HCT116 (cell line): Measurements from ENCODE around the gene PRCP. TPM values are rescaled to one million over a fixed set of nuclear protein-coding genes. Genes with fewer than 3 reads are reported as not detected.

ENCODE experiments used
- ATAC-seq: fragments of 200-7000 bp; cut with Tn5 transposase; 2 replicates; pipeline ENCODE4 v1.9.1; 2020; ENCODE audit warnings: mild to moderate bottlenecking, moderate library complexity
- BruUV-seq: library from RNA; stranded (reverse); fragments of 400-500 nt; replicated peaks from 2 replicates; lab custom pipeline; 2021; lab: Mats Ljungman, UMichigan
- CTCF ChIA-PET: fragments of 300-600 bp; sonication (Branson Sonifier 250); formaldehyde crosslinking; loops from one replicate; lab custom pipeline; 2021; ENCODE audit warnings: antibody characterized with exemption; lab: Charles Lee
- POLR2A ChIA-PET: fragments of 300-600, 350-600 bp; sonication (Branson Sonifier 250); formaldehyde crosslinking; loops from one replicate; lab custom pipeline; 2021; ENCODE audit warnings: antibody characterized with exemption; lab: Charles Lee
- RAD21 ChIA-PET, 2 experiments: fragments of 300-600 bp; sonication (Branson Sonifier 250); formaldehyde crosslinking; loops; one replicate each; lab custom pipeline; 2023; ENCODE audit warnings: low total read pairs in 2 of 2; ENCODE audit not compliant: uncharacterized antibody in 2 of 2, unreplicated experiment in 2 of 2, low non-redundant PET in 1 of 2; lab: Charles Lee
- DNase-seq: peaks from one replicate; pipeline ENCODE4 v3.0.0-alpha.2; 2010; ENCODE audit warnings: low read depth, low spot score
- H2AFZ ChIP-seq: fragments of 200-600 bp; shearing (Covaris generic), sonication (generic); 2 replicates; pipeline ENCODE4 v1.6.1; 2017; ENCODE audit warnings: low read depth, mixed run types, mixed read lengths, antibody characterized with exemption, low read length; ENCODE audit not compliant: poor library complexity, severe bottlenecking
- H3K27ac ChIP-seq: 2 replicates; pipeline ENCODE4 v1.5.1; 2012; ENCODE audit warnings: low read depth, low read length
- H3K27me3 ChIP-seq: fragments of 200-600 bp; sonication (generic); 2 replicates; pipeline ENCODE4 v1.6.1; 2016; ENCODE audit warnings: mixed run types, low read length, mixed read lengths; ENCODE audit not compliant: insufficient read depth
- H3K36me3 ChIP-seq, 2 experiments: fragments of 200-500 bp in 1 of 2; fragments of 200-600 bp in 1 of 2; sonication (Bioruptor generic) in 1 of 2; sonication (generic) in 1 of 2; 2 replicates each; pipeline versions ENCODE4 v1.5.1 to v1.6.1; 2014 to 2016; ENCODE audit warnings: low read length in 2 of 2, inconsistent platforms in 1 of 2, mixed read lengths in 1 of 2, mixed run types in 1 of 2; ENCODE audit not compliant: insufficient read depth in 2 of 2, control insufficient read depth in 1 of 2
- H3K4me1 ChIP-seq, 2 experiments: fragments of 200-600 bp in 1 of 2; sonication (generic) in 1 of 2; 2 replicates each; pipeline versions ENCODE4 v1.5.1 to v1.6.1; 2012 to 2017; ENCODE audit warnings: low read length in 2 of 2, inconsistent platforms in 1 of 2, mild to moderate bottlenecking in 1 of 2, mixed read lengths in 1 of 2, mixed run types in 1 of 2, moderate library complexity in 1 of 2; ENCODE audit not compliant: insufficient read depth in 2 of 2, control insufficient read depth in 1 of 2
- H3K4me2 ChIP-seq: fragments of 200-600 bp; sonication (generic); 2 replicates; pipeline ENCODE4 v1.6.1; 2017; ENCODE audit warnings: mixed run types, low read length, mixed read lengths
- H3K4me3 ChIP-seq, 2 experiments: fragments of 200-600 bp in 1 of 2; sonication (generic) in 1 of 2; replicated peaks in 1 of 2; 2 replicates each; pipeline ENCODE4 v1.5.1; 2011 to 2016; ENCODE audit warnings: low read length in 2 of 2, control low read depth in 1 of 2, low read depth in 1 of 2, mild to moderate bottlenecking in 1 of 2, mixed read lengths in 1 of 2, mixed run types in 1 of 2
- H3K79me2 ChIP-seq: fragments of 200-600 bp; sonication (generic); 2 replicates; pipeline ENCODE4 v1.6.1; 2017; ENCODE audit warnings: mild to moderate bottlenecking, mixed run types, low read length, moderate library complexity, mixed read lengths; ENCODE audit not compliant: insufficient read depth
- H3K9ac ChIP-seq: fragments of 200-600 bp; sonication (generic); 2 replicates; pipeline ENCODE4 v1.6.1; 2016; ENCODE audit warnings: low read length, mixed read lengths
- H3K9me2 ChIP-seq: fragments of 200-600 bp; sonication (generic), shearing (Covaris generic); 2 replicates; pipeline ENCODE4 v1.6.1; 2017; ENCODE audit warnings: mixed run types, mild to moderate bottlenecking, moderate library complexity; ENCODE audit not compliant: insufficient read depth
- H3K9me3 ChIP-seq, 2 experiments: fragments of 200-500 bp in 1 of 2; fragments of 200-600 bp in 1 of 2; sonication (Bioruptor generic) in 1 of 2; sonication (generic) in 1 of 2; 2 replicates each; pipeline ENCODE4 v1.6.1; 2014 to 2017; ENCODE audit warnings: low read length in 2 of 2, mixed read lengths in 2 of 2, inconsistent platforms in 1 of 2, low read depth in 1 of 2, mild to moderate bottlenecking in 1 of 2, mixed run types in 1 of 2, moderate library complexity in 1 of 2; ENCODE audit not compliant: control insufficient read depth in 1 of 2, insufficient read depth in 1 of 2
- H4K20me1 ChIP-seq: fragments of 200-600 bp; sonication (generic), shearing (Covaris generic); 2 replicates; pipeline ENCODE4 v1.6.1; 2017; ENCODE audit warnings: mixed run types, mild to moderate bottlenecking, moderate library complexity; ENCODE audit not compliant: insufficient read depth
- ATF3 ChIP-seq: IDR thresholded peaks from 2 replicates; pipeline ENCODE4 v1.6.1; 2012
- EGR1 ChIP-seq: IDR thresholded peaks from 2 replicates; pipeline ENCODE4 v1.6.1; 2012; ENCODE audit warnings: low read depth
- POLR2A ChIP-seq: IDR thresholded peaks from 2 replicates; pipeline ENCODE4 v1.7.0; 2011; ENCODE audit warnings: borderline replicate concordance; ENCODE audit not compliant: insufficient read depth, insufficient read length; ENCODE audit errors: extremely low read depth
- POLR2AphosphoS5 ChIP-seq: IDR thresholded peaks from 2 replicates; pipeline ENCODE4 v1.6.1; 2011; ENCODE audit warnings: mild to moderate bottlenecking, low read depth, low read length, moderate library complexity
- SIN3A ChIP-seq: IDR thresholded peaks from 2 replicates; pipeline ENCODE4 v1.6.1; 2012; ENCODE audit warnings: low read depth
- SRF ChIP-seq: IDR thresholded peaks from 2 replicates; pipeline ENCODE4 v1.6.1; 2012; ENCODE audit warnings: low read depth
- TCF7L2 ChIP-seq: IDR thresholded peaks from 2 replicates; pipeline ENCODE4 v1.7.0; 2011; ENCODE audit warnings: borderline replicate concordance, inconsistent platforms; ENCODE audit not compliant: insufficient read depth, insufficient read length; ENCODE audit errors: extremely low read depth
- ZFX ChIP-seq: fragments of 450-650 bp; IDR thresholded peaks from 2 replicates; pipeline ENCODE4 v1.6.1; 2017
- ZNF274 ChIP-seq: fragments of 200-500 bp; sonication (Bioruptor generic); IDR thresholded peaks from 2 replicates; pipeline ENCODE4 v1.6.1; 2014; ENCODE audit warnings: mild to moderate bottlenecking, low read depth, low read length, inconsistent platforms
- intact Hi-C: fragments of 100-400 bp; cut with micrococcal nuclease; formaldehyde crosslinking; loops from 2 replicates; pipeline ENCODE4 v1.10.0; 2022
- total RNA-seq: library from RNA; stranded (reverse); gene quantifications from one replicate; pipeline ENCODE4 v1.2.1, GENCODE V29; 2021; ENCODE audit not compliant: unreplicated experiment

Gene PRCP
- total RNA-seq, 1 experiment from 2014 or later = 50.0 TPM

- no peak overlapping the region for H3K4me3 ChIP-seq
- H3K9ac ChIP-seq = no peak overlapping the region
- no peaks in the 10 kb centered on the region for H3K36me3 ChIP-seq
- ChIA-PET POLR2A (no interaction called here), CTCF (no interaction called here), RAD21 (no interaction called here)
- no peak overlapping the region for H3K27ac ChIP-seq
- H3K27me3 ChIP-seq = no peaks in the 10 kb centered on the region
- TF ChIP-seq POLR2AphosphoS5 (no peak), ATF3 (no peak), POLR2A (no peak), EGR1 (no peak), TCF7L2 (no peak), SRF (no peak), ZFX (no peak), SIN3A (no peak), ZNF274 (no peak)
- H2AFZ ChIP-seq = no peak overlapping the region
- H3K79me2 ChIP-seq = no peaks in the 10 kb centered on the region
- DNase-seq = no peak
- no TSS peak for BruUV-seq
- no peaks in the 10 kb centered on the region for H3K4me1 ChIP-seq
- no peaks in the 10 kb centered on the region for H4K20me1 ChIP-seq
- H3K9me2 ChIP-seq = no peaks in the 10 kb centered on the region
- H3K9me3 ChIP-seq = no peaks in the 10 kb centered on the region
- no peak for ATAC-seq
- no peak overlapping the region for H3K4me2 ChIP-seq
- intact Hi-C loops = no loop called here
Measured at GRCh38 chr11:82845356-82846353, 54.6 kb downstream of the PRCP start.
